Activated naive CD4-positive, alpha-beta T cell treated with Interleukin-2 at 50 U/mL for 16 hours (primary cell): ENCODE measurements around the gene HBA2.
"Not testable (repeated sequence)": the region's sequence is repeated elsewhere in the genome, so short reads cannot be mapped to it uniquely, and the experiment has no call there.

Source experiments
- DNase-seq: peaks from one replicate; pipeline ENCODE4 v3.0.0-alpha.2; 2020

HBA2 gene

DNA sequence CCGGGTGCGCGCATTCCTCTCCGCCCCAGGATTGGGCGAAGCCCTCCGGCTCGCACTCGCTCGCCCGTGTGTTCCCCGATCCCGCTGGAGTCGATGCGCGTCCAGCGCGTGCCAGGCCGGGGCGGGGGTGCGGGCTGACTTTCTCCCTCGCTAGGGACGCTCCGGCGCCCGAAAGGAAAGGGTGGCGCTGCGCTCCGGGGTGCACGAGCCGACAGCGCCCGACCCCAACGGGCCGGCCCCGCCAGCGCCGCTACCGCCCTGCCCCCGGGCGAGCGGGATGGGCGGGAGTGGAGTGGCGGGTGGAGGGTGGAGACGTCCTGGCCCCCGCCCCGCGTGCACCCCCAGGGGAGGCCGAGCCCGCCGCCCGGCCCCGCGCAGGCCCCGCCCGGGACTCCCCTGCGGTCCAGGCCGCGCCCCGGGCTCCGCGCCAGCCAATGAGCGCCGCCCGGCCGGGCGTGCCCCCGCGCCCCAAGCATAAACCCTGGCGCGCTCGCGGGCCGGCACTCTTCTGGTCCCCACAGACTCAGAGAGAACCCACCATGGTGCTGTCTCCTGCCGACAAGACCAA lies at the start of gene HBA2:
HBA2 (plus strand) TSS at position 503 of the 568 bp plus-strand sequence; CDS start at position 540, 37 bp downstream.
- DNase-seq, result not testable (repeated sequence)

- DNase-seq, result not testable (repeated sequence)
Observed at GRCh38 chr16:123558-124350, 48.9 kb upstream of the HBA2 start.

DNA sequence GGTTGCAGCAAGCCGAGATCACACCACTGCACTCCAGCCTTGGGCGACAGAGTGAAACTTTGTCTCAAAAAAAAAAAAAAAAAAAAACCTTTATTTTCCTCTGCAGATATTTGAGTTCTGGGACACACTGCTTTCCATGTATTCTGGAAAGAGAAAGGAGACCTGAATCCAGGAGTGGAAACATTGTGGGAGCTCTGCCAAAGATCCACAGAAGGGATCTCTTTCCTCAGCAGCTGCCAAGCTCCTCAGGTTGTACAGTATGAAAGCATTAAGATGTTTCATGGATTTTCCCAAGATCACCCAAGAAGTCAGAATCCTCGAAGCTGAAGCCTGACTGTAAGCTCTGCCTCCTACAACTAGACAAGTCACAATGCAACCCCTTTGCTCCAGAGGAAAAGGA lies 47.7 kb upstream of the HBA2 start:
- no peak for DNase-seq

- DNase-seq, result no peak
Observed at GRCh38 chr16:129075-129474, 43.6 kb upstream of the HBA2 start.

- no peak for DNase-seq
Observed at GRCh38 chr16:130533-131173, 42.0 kb upstream of the HBA2 start.

GRCh38 chr16:132120-132519 lies 40.6 kb upstream of the HBA2 start:
- no peak for DNase-seq

GRCh38 chr16:133716-134115 lies 39.0 kb upstream of the HBA2 start:
- DNase-seq, result no peak

GRCh38 chr16:138049-138417 lies 34.6 kb upstream of the HBA2 start:
- peak; percentile 33 for DNase-seq

DNA sequence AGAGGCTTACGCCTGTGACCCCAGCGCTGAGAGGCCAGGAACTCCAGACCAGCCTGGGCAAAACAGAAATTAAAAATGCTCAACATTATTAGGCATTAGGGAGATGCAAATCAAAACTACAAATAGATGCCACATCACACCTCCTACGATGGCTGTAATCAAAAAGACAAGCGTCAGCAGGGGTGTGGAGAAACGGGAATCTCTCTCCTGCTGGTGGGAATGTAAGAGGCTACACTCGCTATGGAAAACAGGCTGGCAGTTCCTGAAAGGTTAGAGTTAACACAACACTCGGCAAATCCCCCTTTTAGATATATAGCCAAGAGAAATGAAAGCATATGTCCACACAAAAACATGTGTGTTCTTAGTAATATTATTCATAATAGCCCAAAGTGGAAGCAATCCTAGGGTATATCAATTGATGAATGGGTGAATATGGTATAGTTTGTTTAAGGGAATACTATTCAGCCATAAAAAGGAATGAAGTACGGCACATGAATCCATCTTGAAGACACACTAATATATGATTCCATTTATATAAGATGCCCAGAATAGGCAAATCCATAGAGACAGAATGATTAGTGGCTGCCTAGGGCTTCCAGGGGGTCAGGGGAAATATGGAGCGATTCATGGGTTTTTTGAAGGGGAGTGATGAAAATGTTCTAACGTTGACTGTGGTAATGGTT lies 32.4 kb upstream of the HBA2 start:
- no peak for DNase-seq

DNA sequence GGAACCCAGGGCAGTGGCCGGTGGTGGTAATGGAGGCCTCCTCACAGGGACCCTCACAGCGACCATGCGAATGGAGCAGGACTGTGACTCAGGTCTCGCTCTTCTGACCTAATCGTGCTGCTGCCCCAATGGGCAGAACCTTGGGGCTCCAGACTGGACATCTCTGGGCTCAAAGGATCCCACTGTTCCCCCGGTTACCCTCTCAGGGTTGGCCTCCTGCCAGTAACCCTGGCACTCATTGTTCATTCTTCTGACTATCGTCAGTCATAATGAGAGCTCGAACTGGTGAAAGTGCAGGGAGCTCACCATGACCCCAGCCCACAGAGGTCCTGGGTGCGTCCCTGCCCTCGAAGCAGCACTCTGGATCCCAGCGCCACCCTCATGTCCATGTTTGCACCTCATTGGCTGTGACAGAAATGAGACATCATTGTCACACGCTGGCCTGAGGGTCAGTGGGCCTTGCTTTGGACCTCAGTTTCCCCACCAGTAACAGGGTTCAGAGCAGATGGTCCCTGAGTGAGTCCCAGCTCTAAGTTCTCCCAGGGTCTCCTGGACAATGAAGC lies 30.2 kb upstream of the HBA2 start:
- no peak for DNase-seq

- DNase-seq, result no peak
Observed at GRCh38 chr16:143047-143446, 29.6 kb upstream of the HBA2 start.

- DNase-seq, result no peak
Observed at GRCh38 chr16:143456-143855, 29.2 kb upstream of the HBA2 start.

- no peak for DNase-seq
Observed at GRCh38 chr16:144797-145252, 27.9 kb upstream of the HBA2 start.

DNA sequence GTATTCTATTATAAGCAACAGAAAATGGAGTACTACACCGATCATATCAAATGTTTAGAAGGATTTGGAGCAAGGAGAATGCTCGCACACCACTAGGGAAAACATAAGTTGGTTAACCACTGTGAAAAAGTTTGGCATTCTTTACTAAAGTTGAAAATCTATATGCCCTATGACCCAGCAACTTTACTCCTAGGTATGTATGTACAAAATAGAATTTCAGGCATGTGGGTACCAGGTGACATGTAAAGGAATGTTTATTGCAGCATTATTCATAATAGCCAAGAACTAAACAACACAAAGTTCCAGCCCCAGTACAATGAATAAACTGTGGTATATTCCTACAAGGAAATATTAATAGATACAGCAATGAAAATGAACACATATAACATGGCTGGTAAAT lies 26.0 kb upstream of the HBA2 start:
- no peak for DNase-seq

DNA sequence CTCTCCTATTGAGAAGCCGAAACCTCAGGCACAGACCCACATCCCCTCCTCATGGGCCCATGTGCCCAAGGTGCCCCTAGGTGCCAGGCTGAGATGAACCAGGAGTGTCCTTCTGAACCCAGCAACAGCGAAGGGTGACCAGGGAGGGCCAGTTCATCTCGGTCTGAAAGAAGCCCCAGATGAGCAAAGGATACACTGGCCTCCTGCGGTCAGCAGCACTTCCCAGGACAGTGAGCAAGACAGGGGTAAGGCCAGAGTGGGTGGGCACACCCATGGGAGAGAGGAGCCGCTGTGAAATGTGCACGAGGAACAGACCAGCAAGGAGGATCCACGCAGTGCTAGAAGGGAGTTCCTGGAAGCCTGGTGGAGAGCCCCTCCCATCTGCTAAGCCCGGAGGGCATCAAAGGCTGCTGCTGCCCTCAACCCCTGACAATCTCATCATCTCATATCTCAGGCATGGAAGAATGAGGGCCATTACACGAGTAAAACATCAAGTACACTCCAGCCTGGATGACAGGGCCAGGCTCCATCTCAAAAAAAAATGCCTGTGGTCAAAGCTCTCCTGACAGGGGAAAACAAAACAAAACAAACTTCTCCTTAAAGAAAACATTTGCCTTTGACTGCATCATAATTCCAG lies 23.5 kb upstream of the HBA2 start:
- DNase-seq, result no peak

DNA sequence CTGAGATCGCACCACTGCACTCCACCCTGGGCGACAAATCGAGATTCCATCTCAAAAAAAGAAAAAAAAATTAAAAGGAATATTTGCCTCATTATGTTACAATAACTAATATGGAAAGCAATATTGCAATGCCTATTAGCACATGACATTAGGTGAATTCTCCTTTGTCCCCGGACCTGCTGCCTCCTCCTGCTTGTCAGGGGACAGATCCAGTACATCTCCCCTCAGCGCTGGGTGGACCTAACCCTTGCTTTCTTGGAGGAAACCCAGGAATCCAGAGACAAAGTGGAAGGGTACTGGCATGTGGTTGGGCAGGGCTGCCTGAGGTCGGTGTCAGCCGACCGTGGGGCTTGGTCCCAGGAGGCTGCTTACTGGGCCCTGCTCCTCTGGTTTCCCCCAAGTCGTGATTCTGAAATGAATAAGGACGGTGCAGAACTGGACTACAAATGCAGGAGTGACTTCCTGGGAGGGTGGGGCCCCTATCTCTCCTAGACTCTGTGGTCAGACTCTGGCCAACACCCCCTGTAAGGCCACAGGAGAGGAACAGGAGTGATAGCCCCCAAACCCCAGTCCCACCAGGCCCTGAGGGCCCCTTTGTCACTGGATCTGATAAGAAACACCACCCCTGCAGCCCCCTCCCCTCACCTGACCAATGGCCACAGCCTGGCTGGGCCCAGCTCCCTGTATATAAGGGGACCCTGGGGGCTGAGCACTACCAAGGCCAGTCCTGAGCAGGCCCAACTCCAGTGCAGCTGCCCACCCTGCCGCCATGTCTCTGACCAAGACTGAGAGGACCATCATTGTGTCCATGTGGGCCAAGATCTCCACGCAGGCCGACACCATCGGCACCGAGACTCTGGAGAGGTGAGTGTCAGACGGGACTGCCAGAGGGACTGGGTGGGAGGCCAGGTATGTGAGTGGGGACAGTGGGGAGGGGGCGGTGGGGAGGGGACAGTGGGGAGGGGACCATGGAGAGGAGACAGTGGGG lies 20.2 kb upstream of the HBA2 start, which contains the start of gene HBZ:
HBZ (plus strand) TSS at position 504 of the 988 bp plus-strand sequence; CDS start at position 770, 266 bp downstream.
- no peak for DNase-seq

DNA sequence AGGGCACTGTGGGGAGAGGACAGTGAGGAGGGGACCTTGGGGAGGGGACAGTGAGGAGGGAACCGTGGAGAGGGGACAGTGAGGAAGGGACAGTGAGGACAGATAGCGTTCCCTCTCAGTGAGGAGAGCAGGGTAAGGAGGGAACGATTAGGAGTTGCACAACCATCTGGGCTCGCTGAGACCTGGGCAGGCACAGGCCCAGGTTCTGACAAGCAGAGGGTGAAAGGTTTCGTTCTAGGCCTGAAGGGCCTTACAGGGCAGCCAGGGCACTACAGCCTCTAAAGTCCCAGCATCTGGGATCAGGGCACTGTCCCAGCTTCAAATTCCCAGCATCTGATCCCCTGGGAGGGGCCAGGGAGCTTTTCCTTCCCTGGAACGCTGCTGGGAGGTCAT lies 19.6 kb upstream of the HBA2 start:
- not testable (repeated sequence) for DNase-seq

GRCh38 chr16:153550-154216 lies 19.0 kb upstream of the HBA2 start:
- not testable (repeated sequence) for DNase-seq

DNA sequence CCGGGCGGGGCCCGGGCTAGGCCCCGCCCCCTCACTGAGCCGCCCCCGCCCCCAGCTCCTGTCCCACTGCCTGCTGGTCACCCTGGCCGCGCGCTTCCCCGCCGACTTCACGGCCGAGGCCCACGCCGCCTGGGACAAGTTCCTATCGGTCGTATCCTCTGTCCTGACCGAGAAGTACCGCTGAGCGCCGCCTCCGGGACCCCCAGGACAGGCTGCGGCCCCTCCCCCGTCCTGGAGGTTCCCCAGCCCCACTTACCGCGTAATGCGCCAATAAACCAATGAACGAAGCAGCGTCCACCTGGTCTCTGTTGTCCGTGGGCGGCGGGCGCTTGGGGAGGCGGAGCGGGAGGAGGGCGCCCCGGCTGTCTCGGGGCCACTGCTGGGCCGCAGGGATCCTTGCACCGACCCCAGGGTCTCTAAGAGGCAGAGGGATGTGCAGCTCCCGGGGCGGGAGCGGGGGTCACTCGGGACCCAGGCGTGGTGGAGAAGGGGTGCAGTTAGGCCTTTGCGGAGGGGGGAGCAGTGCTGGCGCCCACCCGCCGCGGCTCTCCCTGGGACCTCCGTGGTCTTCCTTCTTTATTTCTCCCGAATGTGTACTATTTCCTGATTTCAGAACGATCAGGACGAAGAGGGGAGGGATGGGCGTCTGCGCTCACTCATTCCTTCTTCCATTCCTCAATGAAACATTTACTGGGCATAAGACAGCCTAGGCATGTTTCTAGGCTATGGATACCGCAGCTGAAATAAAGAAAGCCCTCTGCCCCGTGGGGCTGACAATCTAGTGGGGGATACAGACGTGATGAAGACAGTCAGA lies 18.3 kb upstream of the HBA2 start:
- DNase-seq, result peak; percentile 14

- DNase-seq, result no peak
Observed at GRCh38 chr16:155031-155398, 17.7 kb upstream of the HBA2 start.
